ENCODE results near the gene KCTD2.

Gene KCTD2

GRCh38 chr17:75090871-75091854 is 44.1 kb downstream of the KCTD2 start:
- no peak for FAIRE-seq

GRCh38 chr17:75091855-75092327 is 44.9 kb downstream of the KCTD2 start:
- FAIRE-seq = no peak
- no peak for DNase-seq (ENCODE audit: extremely low spot score, insufficient read length, low read depth)

More at GRCh38 chr17:75090871-75091854, 44.1 kb downstream of the KCTD2 start:
- no peak for DNase-seq (ENCODE audit: extremely low spot score, insufficient read length, low read depth)

DNA sequence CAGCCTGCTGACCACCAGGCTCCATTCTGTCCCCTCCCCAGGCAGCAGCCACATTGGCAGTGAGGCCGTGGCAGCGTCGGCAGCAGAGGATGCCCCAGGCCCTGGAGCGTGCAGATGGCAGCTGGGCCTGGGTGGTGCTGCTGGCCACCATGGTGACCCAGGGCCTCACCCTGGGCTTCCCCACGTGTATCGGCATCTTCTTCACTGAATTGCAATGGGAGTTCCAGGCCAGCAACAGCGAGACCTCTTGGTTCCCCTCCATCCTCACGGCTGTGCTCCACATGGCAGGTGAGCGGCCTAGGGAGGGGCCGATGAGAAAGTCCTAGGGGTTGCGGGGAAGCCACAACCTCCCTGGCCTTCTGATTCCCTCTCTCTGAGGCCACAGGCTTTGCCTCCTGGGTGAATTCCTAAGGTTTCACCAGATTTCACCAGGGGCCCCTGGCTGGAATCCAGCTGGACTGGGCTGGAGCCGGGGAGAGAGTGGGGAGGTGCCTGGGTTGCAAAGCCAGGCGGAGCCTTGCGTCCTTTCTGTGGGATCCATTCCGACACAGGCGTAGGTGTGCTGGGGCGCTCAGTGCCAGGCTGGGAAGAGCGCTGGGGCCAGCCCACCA is 46.6 kb downstream of the KCTD2 start:
- DNase-seq (ENCODE audit: extremely low spot score, insufficient read length, low read depth) (no peak), FAIRE-seq (no peak)

DNA sequence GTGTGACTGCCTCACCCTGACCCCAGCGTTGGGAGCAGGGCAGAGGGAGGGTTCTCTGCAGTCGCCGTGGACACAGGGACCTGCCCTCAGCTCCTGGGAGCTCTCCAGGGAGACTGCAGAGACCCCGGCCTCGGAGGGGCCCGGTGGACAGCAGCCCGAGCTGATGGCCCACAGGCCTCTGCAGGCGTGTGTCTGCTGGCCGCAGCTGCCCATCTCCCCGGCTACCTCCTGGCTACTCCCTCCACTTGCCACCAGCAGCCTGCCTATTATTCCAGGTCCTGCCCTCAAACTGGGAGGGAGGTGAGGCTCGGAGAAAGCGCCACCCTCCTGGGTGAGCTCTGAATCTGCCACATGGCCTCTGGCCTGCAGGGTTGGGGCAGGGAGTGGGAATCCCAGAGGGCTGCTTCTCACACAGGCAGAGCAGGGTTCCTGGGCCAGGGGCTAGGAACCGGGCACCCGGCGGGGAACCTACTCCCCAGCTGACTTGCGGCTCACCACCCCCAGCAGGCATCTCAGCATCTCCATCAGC is 47.9 kb downstream of the KCTD2 start:
- no peak for DNase-seq (ENCODE audit: extremely low spot score, insufficient read length, low read depth)
- FAIRE-seq = no peak

DNA sequence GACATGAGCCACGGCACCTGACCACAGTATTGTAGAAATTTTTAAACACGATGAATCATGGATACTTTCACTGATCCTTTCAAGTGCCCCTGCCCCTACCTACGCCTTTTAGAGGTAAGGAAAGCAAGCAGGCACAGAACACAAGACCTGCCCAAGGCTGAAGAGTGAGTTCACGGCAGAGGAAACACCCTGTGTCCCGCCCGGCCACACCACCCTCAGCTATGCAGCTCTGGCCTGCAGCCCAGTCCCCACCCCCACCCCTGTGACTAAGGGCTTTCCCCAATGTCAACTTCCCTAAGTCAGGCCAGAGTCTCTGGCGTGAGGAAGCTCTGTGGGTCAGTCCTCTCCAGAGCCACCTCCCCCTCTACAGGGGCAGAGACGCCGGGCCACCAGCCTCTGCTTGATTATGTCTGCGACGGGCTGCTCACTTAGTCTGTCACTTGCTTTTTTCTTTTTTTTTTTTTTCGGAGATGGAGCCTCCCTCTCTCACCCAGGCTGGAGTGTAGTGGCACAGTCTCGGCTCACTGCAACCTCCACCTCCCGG is 49.1 kb downstream of the KCTD2 start:
- no peak for FAIRE-seq
- no peak for DNase-seq (ENCODE audit: extremely low spot score, insufficient read length, low read depth)

- no peak for DNase-seq (ENCODE audit: extremely low spot score, insufficient read length, low read depth)
- FAIRE-seq = no peak
These were observed 50.8 kb downstream of the KCTD2 start for GRCh38 chr17:75097865-75098264.

DNA sequence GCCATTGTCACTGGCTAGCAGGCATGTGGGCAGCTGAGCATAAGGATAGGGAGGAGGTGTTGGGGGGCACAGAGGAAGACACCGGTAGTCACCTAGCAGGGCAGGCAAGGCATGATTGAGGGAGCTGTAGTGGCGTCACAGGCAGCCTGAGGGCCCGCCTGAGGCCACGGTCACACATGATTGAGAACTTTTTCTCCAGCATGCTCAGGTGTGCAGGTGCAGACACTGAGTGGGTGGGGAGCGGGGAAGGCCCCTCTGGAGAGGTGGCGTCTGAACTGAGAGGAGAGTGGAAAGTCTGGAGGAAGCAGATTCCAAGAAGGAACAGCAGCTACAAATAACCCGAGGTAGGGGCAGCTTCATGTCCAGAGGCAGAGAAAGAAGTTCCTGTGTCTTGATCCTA is 51.8 kb downstream of the KCTD2 start:
- no peak for DNase-seq (ENCODE audit: extremely low spot score, insufficient read length, low read depth)
- no peak for FAIRE-seq

- FAIRE-seq (no peak), DNase-seq (ENCODE audit: extremely low spot score, insufficient read length, low read depth) (no peak)
These were observed 53.0 kb downstream of the KCTD2 start for GRCh38 chr17:75099881-75100595.

DNA sequence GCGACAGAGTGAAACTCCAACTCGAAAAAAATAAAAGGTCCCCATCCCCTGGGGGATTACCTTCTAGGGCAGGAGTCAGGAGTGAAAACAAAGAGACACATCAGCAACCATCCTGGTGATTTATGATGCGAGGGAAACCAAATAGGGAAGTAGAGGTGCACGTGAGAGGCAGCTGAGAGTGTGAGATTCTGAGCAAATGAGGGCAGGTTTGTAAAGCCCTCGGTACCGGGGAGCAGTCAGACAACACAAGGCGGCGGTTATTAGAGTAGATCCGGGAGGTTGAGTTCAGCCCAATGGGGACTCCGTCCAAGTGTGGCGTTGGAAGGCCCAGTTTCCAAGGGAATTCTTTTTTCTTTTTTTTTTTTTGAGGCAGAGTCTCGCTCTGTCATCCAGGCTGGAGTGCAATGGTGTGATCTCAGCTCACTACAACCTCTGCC is 55.4 kb downstream of the KCTD2 start:
- DNase-seq (ENCODE audit: extremely low spot score, insufficient read length, low read depth) (no peak), FAIRE-seq (peak; percentile 76)

- FAIRE-seq = no peak
- no peak for DNase-seq (ENCODE audit: extremely low spot score, insufficient read length, low read depth)
These were observed 56.9 kb downstream of the KCTD2 start for GRCh38 chr17:75103601-75104554.

DNA sequence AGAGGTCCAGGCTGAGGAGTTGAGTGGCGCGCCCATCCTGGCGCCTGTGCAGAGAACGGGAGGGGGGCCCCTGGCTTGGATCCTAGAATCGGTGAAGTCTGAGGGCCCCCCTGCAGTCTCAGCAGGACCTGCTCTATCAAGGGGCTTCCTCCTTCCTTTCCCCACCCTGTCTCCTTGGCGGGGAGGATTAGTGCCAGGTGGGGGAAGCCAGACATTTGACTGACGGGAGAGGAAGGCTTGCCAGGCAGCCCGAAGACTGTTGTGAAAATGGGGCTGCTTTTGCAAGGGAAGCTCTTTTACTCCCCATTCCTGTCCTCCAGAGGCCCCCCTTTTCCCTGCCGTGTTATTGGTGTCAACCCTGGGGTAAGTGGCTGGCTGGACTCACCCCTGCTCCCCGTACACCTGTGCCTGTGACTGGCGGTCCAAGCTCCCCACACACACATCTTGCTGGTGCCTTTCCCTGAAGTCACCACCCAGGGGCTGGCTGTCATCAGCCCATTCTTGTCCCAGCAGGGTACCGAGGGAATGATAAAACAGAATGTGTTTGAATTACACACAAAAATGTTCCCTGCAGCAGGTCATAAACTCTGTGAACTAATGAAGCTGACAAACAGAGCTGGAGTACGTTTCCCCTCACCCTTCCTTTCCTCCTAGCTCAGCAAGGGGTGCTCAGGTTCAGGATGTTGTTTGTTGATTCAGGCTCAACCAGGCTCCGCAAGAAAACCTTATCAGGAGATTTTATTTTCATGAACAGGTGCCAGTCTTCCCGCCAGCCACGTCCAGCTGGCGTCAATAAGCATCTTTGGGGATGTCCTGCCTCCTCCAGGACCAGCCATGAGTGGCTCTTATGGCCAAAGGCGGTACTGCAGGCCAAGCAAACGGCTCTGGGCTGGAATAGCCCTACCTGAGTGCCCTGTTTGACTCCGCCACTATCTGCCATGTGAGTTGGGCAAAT is 58.4 kb downstream of the KCTD2 start:
- no peak for DNase-seq (ENCODE audit: extremely low spot score, insufficient read length, low read depth)

GRCh38 chr17:75108193-75108592 is 61.2 kb downstream of the KCTD2 start:
- no peak for DNase-seq (ENCODE audit: extremely low spot score, insufficient read length, low read depth)
- FAIRE-seq = no peak

More for the DNA sequence above, 58.4 kb downstream of the KCTD2 start:
- peak; percentile 80 for FAIRE-seq

DNA sequence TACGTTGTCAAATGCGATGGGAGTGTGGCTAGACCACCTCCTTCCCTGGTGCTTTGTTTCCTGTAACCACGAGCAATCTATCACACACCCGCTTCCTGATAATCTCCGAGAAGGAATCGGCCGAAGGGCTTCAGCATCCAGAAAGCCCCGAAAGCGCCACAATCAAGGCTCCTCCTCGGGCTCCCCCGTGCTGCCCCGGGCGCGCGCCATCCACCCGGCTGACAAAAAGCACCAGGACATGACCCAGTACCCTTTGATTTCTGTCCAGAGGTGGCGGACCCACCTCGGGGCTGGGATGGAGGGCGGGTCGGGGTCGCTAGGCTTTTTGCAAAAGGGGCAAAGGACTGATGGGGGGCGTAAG is 62.0 kb downstream of the KCTD2 start:
- no peak for FAIRE-seq
- DNase-seq (ENCODE audit: extremely low spot score, insufficient read length, low read depth) = no peak

DNA sequence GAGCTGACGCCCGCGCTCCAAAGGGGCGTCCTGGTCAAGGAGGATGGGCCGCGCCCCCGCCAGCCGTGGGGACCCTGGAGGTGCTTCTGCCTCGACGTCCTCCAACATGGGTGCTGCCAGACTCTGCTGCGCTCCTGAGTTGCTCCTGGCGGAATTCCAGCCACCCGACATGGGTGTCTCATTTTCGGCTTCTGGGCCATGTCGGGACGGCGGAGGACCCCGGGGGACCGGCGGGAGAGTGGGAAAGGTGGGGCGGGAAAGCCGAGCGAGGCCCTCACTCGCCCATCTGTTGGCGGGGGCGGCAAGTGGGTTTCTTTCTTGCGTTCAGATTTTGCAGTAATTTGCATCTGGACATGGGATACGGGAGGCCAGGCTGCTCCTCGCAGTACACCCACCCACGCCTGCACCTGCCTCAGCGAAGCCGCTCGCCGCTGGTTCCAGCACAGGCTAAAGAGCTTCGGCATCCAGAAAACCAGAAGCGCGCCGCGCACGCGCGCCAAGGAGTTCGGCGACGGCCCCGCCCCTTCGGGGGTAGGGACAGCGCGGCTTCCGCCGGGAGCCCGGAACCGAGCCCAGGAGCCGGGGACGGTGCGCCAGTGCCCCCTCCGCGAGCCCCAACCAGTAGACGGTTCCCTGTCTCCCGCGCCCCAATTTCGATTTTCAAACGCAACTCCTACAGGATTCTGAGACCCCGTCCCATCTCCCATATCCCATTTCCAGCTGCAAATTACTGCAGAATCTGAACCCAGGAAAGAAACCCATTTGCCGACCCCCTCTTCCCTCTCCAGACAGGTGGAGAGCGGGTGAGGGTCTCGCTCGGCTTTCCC is 62.6 kb downstream of the KCTD2 start, which contains the start of gene ARMC7:
ARMC7 (plus strand) TSS at position 563 of the 827 bp plus-strand sequence. CDS start 320 bp downstream, outside the sequence.
- DNase-seq (ENCODE audit: extremely low spot score, insufficient read length, low read depth) = peak; percentile 91
- FAIRE-seq = peak; percentile 88

DNA sequence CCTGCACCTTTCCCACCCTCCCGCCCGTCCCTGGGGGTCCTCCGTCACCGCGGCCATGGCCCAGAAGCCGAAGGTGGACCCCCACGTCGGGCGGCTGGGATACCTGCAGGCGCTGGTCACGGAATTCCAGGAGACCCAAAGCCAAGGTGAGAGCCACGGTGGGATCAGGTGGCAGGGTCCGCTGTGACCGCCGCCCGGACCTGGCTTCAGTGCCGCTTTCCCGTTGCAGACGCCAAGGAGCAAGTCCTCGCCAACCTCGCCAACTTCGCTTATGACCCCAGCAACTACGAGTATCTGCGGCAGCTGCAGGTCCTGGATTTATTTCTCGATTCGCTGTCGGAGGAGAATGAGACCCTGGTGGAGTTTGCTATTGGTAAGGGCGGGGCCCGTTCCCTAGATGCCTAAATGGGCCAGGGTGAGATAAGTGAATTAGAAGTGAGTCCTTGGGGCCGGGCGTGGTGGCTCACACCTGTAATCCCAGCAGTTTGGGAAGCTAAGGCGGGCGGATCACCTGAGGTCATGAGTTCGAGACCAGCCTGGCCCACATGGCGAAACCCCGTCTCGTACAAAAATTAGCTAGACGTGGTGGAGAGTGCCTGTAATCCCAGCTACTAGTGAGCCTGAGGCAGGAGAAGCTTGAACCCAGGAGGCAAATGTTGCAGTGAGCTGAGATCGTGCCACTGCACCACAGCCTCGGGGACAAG is 63.4 kb downstream of the KCTD2 start:
- DNase-seq (ENCODE audit: extremely low spot score, insufficient read length, low read depth) = no peak
- FAIRE-seq = no peak

DNA sequence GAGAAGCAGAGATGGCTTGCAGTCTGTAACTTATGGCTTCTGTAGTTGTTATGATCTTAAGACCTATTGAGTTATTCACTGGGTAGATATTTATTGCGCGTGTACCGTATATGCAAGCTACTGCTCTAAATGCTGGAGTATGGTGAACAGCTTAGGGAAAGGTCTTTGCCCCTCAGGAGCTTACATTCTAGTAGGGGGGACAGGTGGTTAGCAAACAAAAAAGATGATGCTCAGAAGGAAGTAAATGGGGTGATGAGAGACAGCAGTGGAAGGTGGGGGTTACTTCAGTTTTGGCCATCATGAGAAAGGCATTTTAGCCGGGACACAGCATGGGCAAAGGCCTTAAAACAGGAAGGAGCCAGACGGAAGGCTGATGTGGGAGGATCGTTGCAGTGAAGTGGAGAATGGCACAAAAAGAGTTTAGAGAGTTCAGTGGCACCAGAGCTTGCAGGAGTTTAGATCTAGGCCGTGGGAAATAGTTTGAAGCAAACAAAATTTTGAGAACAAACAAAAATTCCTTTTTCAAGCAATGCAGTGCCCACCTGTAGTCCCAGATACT is 64.8 kb downstream of the KCTD2 start:
- DNase-seq (ENCODE audit: extremely low spot score, insufficient read length, low read depth) (no peak), FAIRE-seq (no peak)

Measured in GM18507 (cell line).